HG03097 (cell line): ENCODE results near the gene FAM120C.

ENCODE experiments used
- ATAC-seq: cut with Tn5 transposase; IDR thresholded peaks from one replicate; pipeline ENCODE4 v1.9.1; 2021; ENCODE audit not compliant: unreplicated experiment, low FRiP score

FAM120C gene

DNA sequence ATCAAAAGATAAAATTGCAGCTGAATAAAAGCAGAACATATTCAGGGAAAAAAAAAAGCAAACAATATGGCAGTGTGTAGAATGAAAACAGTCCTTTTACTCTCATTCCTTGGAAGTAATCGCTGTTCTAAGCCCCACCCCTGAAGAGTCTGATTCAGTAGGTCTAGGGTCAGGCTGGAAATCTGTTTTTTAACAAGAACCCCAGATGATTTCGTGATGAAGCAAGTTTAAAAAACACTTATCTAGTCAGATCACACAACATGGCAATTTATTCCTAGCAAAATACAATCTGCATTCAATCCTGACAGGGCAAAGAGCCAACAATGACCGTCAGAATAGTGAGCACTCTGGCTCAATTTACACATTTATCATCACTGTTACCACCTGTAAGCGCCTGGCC, 16.1 kb downstream of the FAM120C start:
- no peak for ATAC-seq

DNA sequence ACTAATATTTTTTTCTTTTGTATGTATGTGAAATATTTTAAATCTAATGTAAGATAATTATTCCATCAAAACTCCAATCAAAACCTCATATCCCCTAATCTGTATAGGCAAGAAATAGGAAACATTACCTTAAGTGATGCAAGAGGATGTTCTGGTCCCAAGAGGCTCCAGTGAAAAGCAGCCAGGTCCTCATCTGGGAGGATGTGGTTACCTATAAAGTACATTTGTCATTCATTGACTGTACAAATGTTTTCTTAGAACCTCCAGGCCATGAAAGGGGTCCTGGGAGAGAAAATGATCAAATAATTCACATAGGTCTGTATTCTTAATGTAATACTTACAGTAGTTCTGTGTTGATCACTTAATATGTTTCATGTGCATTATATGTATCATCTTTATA, 25.5 kb downstream of the FAM120C start:
- ATAC-seq = no peak

DNA sequence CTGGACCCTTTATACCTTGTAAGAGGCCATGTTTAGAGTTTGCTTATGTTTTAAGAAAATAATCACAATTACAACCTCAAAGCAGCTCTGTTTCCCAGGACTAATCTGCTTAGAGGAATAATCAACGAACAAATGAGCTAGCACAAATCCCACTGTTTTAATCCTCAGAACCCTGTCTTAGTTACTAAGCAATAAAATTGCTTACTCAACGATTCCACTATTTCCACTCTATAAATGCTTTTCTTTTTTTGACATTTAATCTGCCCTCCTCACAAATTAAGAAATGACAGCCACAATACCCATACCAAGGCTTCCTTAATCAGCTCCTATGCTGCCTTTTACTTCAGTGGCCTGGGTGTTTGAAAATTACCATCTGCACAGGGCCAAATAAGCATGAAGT, 48.8 kb downstream of the FAM120C start:
- no peak for ATAC-seq

GRCh38 chrX:54116391-54116790, 66.7 kb downstream of the FAM120C start:
- ATAC-seq = no peak

DNA sequence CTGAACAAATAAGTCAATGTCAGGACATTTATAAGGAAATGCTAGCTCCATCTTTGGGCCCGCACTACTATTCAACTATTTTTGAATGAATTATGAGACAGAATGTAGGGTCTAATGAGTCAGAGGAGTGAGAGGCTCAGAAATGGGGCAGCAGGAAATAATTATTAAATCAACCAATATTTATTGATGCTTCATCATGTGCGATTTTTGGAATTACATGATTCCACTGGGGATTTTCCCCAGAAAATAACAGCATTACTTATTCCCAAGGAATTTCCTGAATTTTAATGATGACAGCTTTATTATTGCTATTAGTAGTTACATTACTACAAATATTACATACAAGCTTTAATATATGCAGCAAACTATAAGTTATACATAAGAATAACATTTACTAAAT, 89.5 kb downstream of the FAM120C start:
- ATAC-seq = no peak

- ATAC-seq = no peak
Observed at GRCh38 chrX:54093159-54093558, 89.9 kb downstream of the FAM120C start.

DNA sequence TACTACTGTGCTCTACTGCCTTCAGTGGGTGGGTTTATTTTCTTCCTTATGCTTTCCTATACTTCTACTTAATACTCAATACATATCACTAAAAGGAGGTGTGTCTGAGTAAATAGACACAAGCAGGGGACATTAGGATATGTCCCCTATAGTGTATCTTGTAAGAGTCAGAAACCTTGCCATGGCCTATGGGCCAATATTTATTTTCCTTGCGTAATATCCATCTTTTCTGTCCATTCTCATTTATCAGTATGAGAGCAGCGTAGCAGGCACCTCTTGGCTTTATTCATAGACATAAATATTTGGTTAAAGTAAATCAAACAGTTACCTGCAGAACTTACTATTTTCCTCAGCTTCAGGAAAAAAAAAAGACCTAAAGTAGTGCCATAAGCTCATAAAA, 92.2 kb downstream of the FAM120C start:
- ATAC-seq = no peak

GRCh38 chrX:54089191-54089590, 93.9 kb downstream of the FAM120C start:
- ATAC-seq = no peak

DNA sequence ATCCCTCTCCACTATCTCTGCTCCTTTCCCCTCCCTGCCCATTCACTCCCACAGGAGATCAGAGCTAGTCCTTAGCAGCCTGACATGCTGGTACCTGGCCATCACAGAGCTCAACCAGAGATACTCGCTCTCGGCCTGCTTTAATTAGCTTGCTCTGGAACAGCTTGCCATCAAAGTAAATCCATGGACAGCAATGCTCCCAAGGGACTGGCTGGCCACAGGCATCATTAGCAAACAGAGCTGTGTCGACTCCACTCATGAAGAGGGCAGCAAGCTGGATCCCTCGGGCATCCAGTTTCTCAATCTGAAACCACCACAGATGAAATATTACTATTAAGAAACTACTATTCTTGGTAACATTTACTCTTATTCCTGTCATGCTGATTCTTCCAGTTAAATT, 95.4 kb downstream of the FAM120C start:
- ATAC-seq = no peak

GRCh38 chrX:54085666-54086065, 97.4 kb downstream of the FAM120C start:
- ATAC-seq = no peak

- no peak for ATAC-seq
Observed at GRCh38 chrX:54076903-54077302, 106.2 kb downstream of the FAM120C start.

DNA sequence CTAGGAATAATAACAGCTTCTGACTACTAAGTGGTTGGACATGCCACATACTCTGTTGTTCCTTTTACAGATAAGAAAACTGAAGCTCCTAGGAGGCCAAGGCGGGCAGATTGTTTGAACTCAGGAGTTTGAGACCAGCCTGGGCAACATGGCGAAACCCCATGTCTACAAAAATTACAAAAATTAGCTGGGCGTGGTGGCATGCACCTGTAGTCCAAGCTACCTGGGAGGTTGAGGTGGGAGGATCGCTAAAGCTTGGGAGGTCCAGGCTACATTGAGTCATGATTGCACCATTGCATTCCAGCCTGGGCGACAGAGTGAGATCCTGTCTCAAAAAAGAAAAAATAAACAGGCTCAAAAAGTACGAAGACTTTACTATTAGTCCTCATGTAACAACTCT, 108.2 kb downstream of the FAM120C start:
- ATAC-seq = no peak

DNA sequence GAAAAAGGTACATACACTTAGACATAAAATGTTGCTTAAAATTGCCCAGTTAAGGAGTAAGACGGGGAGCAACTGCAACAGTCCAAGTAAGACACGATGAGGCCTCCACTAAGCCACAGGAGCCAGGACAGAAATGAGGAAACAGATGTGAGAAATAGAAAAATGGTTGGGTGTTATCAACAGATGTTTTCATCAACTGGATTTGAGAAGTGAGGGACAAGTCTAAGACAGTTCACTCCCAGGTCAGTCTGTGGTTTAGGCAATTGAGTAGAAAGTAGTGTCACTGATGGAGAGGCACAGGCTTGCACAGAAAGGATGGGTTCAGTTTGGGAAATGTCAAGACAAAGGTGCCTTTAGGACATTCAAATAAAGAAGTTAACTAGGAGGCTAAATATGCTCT, 115.3 kb downstream of the FAM120C start:
- no peak for ATAC-seq

DNA sequence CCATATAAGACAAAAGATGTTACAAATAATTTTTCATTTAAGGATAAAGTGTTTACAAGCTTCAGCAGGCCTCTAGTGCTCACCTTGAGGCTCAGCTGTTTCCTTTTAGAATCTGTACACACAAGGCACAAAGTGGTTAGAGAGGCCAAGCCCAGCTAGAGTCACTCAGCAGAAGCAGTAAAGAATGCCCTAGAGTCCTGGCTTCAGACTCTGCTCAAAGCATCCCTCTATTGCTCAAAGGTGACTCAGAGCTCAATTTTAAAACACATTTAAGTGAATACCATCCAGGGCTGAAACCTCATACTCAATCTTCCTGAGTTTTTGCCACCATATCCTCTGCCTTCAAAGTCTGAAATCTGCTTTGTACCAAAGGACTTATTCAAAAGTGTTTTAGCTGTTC, 116.2 kb downstream of the FAM120C start:
- no peak for ATAC-seq

DNA sequence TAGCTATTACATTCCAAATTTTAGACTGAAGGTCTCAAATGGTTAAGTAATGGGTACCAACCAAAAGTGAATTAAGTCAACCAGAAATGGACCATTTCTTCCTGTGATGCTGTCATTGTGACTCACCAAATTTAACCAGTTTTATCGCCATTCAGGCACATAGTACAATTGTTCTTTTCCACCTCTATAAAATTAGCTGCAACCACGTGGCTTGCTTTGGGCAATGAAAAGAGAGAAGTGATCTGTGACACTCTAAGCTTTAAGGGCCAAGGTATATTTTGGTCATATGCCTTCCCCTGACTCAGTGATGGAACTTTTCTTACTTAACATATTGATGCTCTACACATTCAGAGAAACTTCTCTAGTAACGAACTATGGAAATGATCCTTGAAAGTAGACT, 118.5 kb downstream of the FAM120C start:
- no peak for ATAC-seq

- ATAC-seq = no peak
Observed at GRCh38 chrX:54063361-54063760, 119.7 kb downstream of the FAM120C start.

GRCh38 chrX:54049801-54050200, 133.3 kb downstream of the FAM120C start:
- no peak for ATAC-seq

- ATAC-seq = no peak
Observed at GRCh38 chrX:54048412-54048811, 134.6 kb downstream of the FAM120C start.

DNA sequence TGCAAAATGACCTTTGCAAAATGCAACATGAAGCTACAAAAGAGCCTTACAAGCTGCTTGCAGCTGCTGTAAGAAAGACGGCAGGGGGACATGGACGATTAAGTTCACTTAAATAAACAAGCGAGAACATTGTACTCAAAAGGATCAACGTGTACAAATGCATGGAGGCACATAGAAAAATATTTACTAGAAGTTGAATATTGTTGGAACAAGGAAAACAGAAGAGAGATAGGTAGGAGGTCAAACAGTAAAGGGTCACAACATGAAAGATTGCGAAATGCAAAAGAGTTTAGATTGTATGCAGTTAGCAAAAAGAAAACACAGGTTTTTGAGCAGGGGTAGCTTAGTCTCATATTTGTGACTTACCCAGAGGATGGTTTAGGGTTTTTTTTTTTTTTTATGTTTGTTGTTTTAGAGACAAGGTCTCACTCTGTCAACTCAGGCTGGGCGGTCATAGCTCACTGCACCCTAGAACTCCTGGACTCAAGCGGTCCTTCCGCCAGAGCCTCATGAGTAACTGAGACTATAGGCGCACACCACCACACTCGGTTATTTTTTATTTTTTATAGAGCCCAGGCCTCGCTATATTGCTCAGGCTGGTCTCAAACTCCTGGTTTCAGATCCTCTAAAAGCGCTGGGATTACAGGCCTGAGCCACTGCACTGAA, 137.4 kb downstream of the FAM120C start:
- no peak for ATAC-seq

GRCh38 chrX:54044877-54045338, 138.1 kb downstream of the FAM120C start:
- no peak for ATAC-seq

DNA sequence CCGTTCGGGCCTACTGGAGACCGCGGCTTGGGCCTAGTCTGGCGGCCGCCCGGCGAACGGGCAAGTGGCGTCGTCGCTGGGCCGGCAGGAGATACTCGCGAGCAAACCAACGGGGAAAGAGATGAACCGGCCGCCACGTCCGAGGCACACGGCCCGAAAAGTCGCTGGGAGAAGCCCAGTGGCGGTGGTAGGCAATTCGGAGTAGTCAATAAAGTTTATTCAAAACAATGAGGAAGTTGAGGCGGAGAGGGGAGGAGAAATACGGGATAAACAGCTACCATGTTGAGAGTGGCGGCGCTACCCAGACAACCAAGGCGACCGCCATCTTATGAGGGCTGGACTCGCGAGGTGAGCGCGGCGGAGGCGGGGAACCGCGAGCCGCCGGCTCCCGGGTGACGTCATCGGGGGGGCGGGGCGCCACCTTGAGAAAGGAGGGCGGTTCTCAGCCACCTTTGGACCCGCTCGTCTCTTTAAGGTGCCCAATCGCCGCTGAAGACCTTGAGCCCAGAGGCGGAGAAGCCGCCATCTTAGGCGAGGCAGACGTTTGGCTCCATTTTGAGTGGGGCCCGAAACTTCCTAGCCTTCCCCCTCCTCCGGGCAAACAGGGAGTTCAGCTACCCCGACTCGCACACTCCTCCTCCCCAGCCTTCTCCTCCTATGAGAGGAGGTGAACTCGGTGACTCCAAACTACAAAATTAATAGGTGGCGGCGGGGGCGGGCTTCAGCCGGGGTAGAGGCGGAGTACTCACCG, 138.8 kb downstream of the FAM120C start, which contains the start of gene PHF8:
PHF8 (minus strand) TSS at position 348 of the 751 bp plus-strand sequence. CDS start 1,745 bp downstream, outside the sequence.
- ATAC-seq = peak; percentile 79

DNA sequence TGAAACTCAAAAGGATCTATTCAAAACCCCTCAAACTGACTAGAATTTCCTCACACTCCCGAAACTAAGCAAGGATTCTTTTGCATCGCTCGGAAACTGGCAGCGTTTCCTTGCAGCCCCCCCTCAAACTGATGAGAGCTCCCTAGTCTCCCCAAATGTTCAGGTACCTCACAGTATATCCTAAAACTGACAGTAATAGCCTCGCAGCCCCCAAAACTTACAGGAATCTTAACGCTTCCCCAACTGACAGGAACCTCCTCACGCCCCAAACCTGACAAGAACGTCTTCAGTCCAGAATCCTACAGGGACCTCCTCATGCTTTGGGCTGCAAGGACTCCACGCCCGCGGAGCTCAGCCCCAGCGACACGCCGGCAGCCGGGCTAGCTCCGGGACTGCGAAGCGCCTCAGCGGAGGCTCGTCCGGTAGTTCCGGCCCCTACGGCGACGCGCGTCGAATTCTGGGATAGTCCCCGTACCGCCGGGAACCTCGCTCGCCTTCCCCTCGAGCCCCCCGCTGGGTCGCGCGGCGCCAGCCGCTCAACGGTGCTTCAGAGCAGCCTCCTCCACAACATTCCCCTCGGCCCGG, 139.4 kb downstream of the FAM120C start:
- peak; percentile 24 for ATAC-seq
